GM19463 (cell line): ENCODE measurements around the gene PTPRG.

Experiments used
- ATAC-seq: cut with Tn5 transposase; IDR thresholded peaks from one replicate; pipeline ENCODE4 v1.9.1; 2021; ENCODE audit warnings: mild to moderate bottlenecking, moderate library complexity; ENCODE audit not compliant: unreplicated experiment

PTPRG gene

GRCh38 chr3:61648481-61648880, 87.1 kb downstream of the PTPRG start:
- ATAC-seq, result no peak

GRCh38 chr3:61649381-61650170, 88.2 kb downstream of the PTPRG start:
- no peak for ATAC-seq

- no peak for ATAC-seq
These were observed 88.9 kb downstream of the PTPRG start for GRCh38 chr3:61650276-61650675.

- ATAC-seq, result no peak
These were observed 89.5 kb downstream of the PTPRG start for GRCh38 chr3:61650719-61651410.

GRCh38 chr3:61657689-61658088, 96.3 kb downstream of the PTPRG start:
- no peak for ATAC-seq

DNA sequence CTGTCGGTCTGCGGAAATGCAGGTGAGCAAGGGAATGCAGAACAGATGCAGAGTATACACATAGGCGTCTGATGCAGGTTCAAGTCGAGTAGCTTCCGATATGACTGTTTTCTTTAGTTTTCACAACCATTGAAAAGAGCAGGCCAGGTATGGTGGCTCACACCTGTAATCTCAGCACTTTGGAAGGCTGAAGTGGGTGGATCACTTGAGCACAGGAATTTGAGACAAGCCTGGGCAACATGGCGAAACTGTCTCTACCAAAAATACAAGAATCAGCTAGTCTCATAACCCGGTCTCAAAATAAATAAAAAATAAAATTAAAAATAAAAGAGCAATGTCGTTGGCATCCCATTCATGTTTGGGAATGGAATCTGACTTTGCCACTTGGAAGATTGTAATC, 101.5 kb downstream of the PTPRG start:
- no peak for ATAC-seq

GRCh38 chr3:61663356-61664104, 102.2 kb downstream of the PTPRG start:
- no peak for ATAC-seq

GRCh38 chr3:61664105-61664482, 102.7 kb downstream of the PTPRG start:
- no peak for ATAC-seq

DNA sequence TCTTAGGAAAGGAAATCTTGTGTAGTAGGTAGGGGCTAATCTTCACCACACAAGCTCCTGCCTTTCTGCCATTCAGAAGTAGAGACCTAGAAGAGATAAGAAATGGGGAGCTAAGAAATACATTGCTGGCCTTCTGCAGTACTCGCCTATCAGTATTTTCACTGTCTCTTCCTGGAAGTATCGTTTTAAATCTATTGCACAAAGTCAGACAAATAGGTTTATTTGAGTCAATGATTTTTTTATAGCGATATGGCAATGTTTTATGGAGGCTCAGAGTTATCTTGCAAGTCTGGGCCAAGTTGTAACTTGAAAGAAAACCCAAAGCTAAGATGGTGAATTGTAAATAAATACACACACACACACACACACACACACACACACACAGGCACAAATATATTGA, 103.8 kb downstream of the PTPRG start:
- ATAC-seq, result no peak

DNA sequence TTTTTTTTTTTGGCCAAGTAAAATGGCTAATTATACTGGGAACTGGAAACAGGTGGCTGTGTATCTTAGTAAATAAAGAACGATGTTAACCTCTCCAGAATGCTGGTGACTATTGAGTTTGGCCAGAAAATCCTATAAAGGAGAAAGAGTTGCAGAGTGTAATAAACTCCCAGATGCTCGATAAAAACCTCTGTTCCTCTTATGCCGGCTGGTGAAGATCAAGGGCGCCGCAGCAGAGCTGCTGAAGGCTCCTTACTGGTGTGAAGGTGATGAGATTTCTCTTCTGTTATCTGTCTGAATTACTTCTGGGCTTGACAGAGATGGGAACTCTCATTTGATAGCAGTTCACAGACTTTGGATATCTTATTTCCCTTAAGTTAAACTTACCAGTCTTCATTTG, 104.6 kb downstream of the PTPRG start:
- no peak for ATAC-seq

DNA sequence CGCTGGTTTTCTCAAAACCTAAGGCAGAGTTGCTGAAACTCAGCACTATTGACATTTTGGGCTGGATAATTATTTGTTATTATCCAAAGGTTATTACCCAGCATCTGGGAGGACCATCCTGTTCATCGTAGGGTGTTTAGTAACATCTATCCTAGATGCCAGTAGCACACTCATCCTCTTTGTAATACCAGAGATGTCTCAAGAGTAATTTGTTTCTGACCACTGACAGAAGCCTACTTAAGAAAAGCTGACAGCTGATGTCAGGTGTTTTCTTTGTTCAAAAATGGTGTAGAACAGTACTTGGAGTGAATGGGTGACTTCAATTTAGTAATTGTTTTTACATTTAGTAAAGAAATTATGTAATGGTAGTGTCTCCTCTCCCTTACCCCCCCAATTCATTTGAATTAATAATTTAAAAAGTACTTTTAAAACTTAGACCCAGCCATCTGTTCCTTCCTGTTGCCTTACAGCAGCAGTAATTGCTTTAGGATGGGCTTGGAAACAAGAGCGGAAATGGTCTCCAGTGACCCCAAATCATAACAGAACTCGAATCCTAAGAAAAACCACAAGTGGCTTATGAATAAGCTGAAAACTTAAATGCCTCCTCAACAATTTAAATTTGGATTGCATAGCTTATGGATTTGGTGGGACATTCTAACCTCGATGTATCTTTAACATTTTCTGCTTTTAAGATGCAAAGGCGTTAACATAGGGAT, 105.4 kb downstream of the PTPRG start:
- ATAC-seq, result no peak

- ATAC-seq, result no peak
These were observed 106.0 kb downstream of the PTPRG start for GRCh38 chr3:61667383-61667782.

DNA sequence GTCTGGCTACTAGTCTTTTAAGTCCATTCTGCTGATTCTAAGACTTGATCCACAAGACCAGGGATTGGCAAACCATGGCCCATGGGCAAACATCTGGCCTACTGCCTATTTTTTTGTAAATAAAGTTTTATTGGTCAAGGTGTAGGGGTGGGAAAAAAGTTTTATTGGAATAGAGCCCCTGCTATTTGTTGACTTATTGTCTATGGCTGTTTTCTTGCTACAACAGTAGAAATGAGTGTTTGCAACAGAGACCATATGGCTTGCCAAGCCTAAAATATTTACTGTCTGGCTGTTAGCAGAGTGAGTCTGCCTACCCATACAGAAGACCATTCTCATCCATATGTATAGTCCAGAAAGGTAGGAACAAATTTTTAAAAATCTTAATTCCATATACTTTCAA, 106.4 kb downstream of the PTPRG start:
- no peak for ATAC-seq

GRCh38 chr3:61668317-61668864, 107.0 kb downstream of the PTPRG start:
- ATAC-seq, result no peak

- ATAC-seq, result no peak
These were observed 107.8 kb downstream of the PTPRG start for GRCh38 chr3:61669203-61669602.

DNA sequence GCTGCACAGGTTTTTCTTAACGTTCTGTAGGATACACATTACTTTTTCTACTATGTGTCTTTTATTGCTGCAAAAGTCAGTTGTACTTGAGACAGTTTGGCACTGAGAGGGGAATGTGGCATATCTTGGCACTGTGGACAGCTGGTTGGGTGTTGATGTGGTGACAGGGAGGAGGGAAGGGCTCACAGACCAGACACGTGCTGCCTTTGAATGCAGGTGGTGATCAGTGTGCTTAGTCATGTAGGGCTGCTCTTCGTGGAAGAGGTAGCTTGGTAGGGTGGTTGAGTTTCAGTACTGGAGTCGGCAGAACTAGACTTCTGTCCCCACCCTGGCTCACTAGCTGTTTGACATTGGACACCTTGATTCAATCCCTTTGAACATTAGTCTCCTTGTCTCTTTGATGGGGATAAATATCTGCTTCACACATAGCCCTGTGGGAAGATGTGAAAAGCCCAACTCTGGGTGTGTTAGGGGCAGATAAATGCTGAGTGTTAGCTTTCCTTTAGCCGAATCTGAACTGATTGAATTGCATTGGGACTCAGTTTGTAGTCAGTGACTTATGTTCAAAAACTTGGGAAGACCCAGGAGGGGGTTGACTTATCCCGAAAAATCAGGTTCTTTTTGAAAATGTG, 108.4 kb downstream of the PTPRG start:
- ATAC-seq, result peak; percentile 90

GRCh38 chr3:61673651-61674050, 112.3 kb downstream of the PTPRG start:
- ATAC-seq, result no peak

GRCh38 chr3:61674596-61674995, 113.2 kb downstream of the PTPRG start:
- no peak for ATAC-seq

- no peak for ATAC-seq
These were observed 117.7 kb downstream of the PTPRG start for GRCh38 chr3:61679026-61679425.

DNA sequence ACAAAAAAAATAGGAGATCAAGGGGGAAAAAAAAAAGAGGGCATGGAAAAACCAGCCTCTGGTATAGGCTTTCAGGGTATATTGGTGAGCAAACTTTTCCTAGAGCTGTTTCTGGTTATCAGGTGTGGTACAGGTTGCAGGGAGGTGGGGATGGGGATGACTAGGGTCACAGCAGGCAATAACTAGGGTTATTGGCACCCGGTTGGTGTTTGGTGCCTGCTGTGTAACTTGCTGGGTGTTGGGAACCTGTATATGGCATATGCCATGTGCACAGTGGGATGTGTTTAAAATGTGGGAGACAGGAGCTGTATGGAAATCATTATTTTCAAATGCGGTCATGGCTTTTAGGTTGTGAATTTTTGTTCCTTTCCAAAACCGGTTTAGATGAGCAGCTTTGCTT, 119.2 kb downstream of the PTPRG start:
- ATAC-seq, result no peak
